Endothelial cell (in vitro differentiated cells): ENCODE results near the gene CLASP2. TPM values are rescaled to one million over a fixed set of nuclear protein-coding genes. Genes with fewer than 3 reads are reported as not detected.

Source experiments
- DNase-seq: peaks from one replicate; pipeline ENCODE4 v3.0.0; 2021; ENCODE audit warnings: low spot score
- H3K27ac Mint-ChIP-seq: one replicate; pipeline ENCODE4 v1.8.0; 2021; ENCODE audit warnings: mixed read lengths, inconsistent platforms; ENCODE audit not compliant: unreplicated experiment
- H3K27me3 Mint-ChIP-seq: one replicate; pipeline ENCODE4 v1.8.0; 2021; ENCODE audit warnings: mild to moderate bottlenecking, moderate library complexity, mixed read lengths, inconsistent platforms; ENCODE audit not compliant: unreplicated experiment
- H3K36me3 Mint-ChIP-seq: one replicate; pipeline ENCODE4 v1.8.0; 2021; ENCODE audit warnings: mild to moderate bottlenecking, low read depth, mixed read lengths, inconsistent platforms; ENCODE audit not compliant: unreplicated experiment
- H3K4me1 Mint-ChIP-seq: one replicate; pipeline ENCODE4 v1.8.0; 2021; ENCODE audit warnings: mild to moderate bottlenecking, mixed read lengths, inconsistent platforms; ENCODE audit not compliant: unreplicated experiment
- H3K4me3 Mint-ChIP-seq: one replicate; pipeline ENCODE4 v1.8.0; 2021; ENCODE audit warnings: mild to moderate bottlenecking, mixed read lengths, inconsistent platforms; ENCODE audit not compliant: unreplicated experiment
- H3K9me3 Mint-ChIP-seq: one replicate; pipeline ENCODE4 v1.8.0; 2021; ENCODE audit warnings: mixed read lengths, inconsistent platforms; ENCODE audit not compliant: unreplicated experiment
- total RNA-seq: library from RNA; stranded (reverse); fragmentation: NEBNext Ultra II Directional; extraction: Animal tissue kit (Norgen Biotek cat#: 25700); gene quantifications from one replicate; pipeline ENCODE4 v1.2.1, GENCODE V29; 2021; ENCODE audit not compliant: unreplicated experiment
- TF ChIP-seq, protein P1 (sequence below): fragments of 200-600 bp; sonication (generic); IDR thresholded peaks from one replicate; pipeline ENCODE4 v1.5.0; 2021; ENCODE audit warnings: antibody characterized with exemption; ENCODE audit not compliant: unreplicated experiment

CLASP2 gene
- total RNA-seq, 1 donor from 2014 or later, result 42.0 TPM

DNA sequence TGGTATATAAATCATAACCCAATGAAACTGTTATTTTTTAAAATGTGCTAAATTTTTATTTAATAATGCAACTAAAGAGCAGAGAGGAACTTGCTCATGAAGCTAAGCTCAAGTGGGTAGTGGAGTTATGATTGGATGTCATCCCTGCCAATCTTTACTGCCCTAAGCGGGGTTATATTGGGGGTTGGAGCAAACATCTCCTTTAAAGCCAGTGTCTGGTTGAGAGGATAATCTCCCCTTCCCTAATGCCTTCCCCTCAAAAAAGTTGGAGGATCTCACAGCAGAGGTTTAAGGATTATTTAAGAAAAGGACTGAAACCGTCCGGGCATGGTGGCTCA lies 32.1 kb upstream of the CLASP2 start:
- no peak for DNase-seq
- no peaks in the 10 kb centered on the region for H3K9me3 Mint-ChIP-seq
- no peaks in the 10 kb centered on the region for H3K4me1 Mint-ChIP-seq
- TF ChIP-seq, protein P1, sequence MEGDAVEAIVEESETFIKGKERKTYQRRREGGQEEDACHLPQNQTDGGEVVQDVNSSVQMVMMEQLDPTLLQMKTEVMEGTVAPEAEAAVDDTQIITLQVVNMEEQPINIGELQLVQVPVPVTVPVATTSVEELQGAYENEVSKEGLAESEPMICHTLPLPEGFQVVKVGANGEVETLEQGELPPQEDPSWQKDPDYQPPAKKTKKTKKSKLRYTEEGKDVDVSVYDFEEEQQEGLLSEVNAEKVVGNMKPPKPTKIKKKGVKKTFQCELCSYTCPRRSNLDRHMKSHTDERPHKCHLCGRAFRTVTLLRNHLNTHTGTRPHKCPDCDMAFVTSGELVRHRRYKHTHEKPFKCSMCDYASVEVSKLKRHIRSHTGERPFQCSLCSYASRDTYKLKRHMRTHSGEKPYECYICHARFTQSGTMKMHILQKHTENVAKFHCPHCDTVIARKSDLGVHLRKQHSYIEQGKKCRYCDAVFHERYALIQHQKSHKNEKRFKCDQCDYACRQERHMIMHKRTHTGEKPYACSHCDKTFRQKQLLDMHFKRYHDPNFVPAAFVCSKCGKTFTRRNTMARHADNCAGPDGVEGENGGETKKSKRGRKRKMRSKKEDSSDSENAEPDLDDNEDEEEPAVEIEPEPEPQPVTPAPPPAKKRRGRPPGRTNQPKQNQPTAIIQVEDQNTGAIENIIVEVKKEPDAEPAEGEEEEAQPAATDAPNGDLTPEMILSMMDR, result no peak
- peaks cover 1% of the 10 kb centered on the region for H3K27me3 Mint-ChIP-seq
- H3K4me3 Mint-ChIP-seq, result no peak overlapping the region
- H3K36me3 Mint-ChIP-seq, result no peaks in the 10 kb centered on the region
- no peak overlapping the region for H3K27ac Mint-ChIP-seq

DNA sequence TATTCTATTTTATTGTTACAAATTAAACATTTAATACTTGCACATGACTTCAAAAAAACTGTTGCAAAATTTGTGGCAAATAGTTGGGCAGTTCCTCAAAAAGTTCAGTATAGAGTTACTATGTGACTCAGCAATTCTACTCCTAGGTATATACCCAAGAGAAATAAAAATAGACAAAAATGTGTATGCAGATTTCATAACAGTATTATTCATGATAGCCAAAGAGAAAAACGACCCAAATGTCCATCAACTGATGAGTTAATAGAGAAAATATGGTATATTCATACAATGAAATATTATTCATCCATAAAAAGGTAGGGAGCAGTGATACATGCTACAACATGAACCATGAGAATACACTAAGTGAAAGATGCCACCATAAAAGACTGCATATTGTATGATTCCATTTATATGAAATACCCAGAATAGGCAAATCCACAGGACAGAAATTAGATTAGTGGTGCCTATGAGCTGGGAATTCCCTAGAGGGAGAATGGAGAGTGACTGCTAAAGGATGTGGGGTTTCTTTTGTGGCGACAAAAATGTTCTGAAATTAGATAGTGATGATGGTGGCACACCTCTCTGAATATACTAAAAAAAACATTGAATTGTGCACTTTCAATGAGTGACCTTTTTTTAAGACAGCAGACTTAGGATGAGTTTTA lies 31.6 kb upstream of the CLASP2 start:
- Mint-ChIP-seq H3K27ac (no peak overlapping the region), H3K36me3 (no peaks in the 10 kb centered on the region), H3K9me3 (no peaks in the 10 kb centered on the region), H3K4me1 (no peaks in the 10 kb centered on the region), H3K4me3 (no peak overlapping the region), H3K27me3 (peaks cover 1% of the 10 kb centered on the region)
- no peak for DNase-seq
- TF ChIP-seq, protein P1, result no peak

DNA sequence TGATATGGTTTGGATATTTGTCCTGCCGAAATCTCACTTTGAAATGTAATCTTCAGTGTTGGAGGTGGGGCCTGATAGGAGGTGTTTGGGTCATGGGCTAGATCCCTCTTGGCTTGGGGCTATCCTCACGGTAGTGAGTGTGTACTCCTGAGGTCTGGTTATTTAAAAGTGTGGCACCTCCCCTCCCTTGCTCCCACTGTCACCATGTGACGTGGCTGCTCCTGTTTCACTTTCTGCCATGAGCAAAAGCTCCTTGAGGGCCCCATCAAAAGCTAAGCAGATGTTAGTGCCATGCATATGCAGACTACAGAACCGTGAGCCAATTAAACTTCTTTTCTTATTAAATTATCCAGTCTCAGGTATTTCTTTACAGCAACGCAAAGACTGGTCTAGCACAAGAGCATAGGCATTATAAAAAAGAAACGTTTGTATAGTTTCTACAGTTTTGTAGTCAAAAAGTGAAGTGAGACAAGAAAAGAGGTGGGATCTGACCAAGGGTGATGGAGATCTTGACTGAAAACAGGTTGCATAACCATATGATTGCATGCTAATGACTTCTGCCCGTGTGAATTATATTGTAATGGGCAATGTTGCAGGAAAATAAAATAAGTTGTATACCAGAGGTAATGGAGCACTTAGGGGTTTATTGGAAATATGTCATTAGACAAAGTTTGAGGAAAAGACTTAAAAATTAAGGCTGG lies 28.5 kb upstream of the CLASP2 start:
- Mint-ChIP-seq H3K36me3 (no peaks in the 10 kb centered on the region), H3K4me3 (no peak overlapping the region), H3K9me3 (no peaks in the 10 kb centered on the region), H3K4me1 (no peaks in the 10 kb centered on the region), H3K27me3 (no peaks in the 10 kb centered on the region), H3K27ac (no peak overlapping the region)
- TF ChIP-seq, protein P1, result no peak
- DNase-seq, result no peak

DNA sequence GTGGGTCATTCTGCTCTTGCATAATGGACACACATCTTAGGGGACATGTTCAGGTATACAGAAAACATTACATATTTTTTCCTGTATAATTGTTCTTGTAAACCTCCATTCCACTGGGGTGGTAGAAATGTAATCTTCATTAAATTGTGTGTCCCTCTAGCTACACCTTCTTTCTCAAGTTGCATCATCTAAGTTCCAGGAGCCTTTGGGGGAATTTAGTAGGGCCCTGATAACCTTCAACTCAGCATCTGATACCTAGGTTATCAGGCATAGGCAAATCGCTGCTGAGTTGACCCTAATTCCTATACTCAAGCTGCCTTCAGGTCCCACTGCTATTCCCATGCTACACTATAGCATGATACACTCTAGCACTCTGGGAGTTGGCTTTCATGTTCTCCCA lies 19.1 kb upstream of the CLASP2 start:
- Mint-ChIP-seq H3K27me3 (no peaks in the 10 kb centered on the region), H3K9me3 (no peaks in the 10 kb centered on the region), H3K27ac (no peak overlapping the region), H3K4me1 (no peaks in the 10 kb centered on the region), H3K4me3 (no peak overlapping the region), H3K36me3 (no peaks in the 10 kb centered on the region)
- TF ChIP-seq, protein P1, result no peak
- no peak for DNase-seq

DNA sequence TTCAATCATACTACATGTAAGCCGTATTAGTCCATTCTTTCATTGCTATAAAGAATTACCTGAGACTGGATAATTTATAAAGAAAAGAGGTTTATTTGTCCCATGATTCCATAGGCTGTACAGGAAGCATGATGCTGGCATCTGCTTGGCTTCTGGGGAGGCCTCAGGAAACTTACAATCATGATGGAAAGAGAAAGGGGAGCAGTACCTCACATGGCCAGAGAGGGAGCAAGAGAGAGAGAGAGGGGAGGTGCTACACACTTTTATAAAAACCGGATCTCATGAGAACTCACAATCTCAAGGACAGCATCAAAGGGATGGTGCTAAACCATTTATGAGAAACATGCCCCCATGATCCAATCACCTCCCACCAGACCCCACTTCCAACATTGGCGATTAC lies 14.3 kb upstream of the CLASP2 start:
- no peaks in the 10 kb centered on the region for H3K27me3 Mint-ChIP-seq
- no peaks in the 10 kb centered on the region for H3K9me3 Mint-ChIP-seq
- DNase-seq, result no peak
- H3K27ac Mint-ChIP-seq, result no peak overlapping the region
- TF ChIP-seq, protein P1, result peak; percentile 49
- no peak overlapping the region for H3K4me3 Mint-ChIP-seq
- H3K36me3 Mint-ChIP-seq, result no peaks in the 10 kb centered on the region
- H3K4me1 Mint-ChIP-seq, result no peaks in the 10 kb centered on the region
